ENCODE measurements around the gene VGLL2. TPM values are rescaled to one million over a fixed set of nuclear protein-coding genes. Genes with fewer than 3 reads are reported as not detected.
"Not testable (repeated sequence)": the region's sequence is repeated elsewhere in the genome, so short reads cannot be mapped to it uniquely, and the experiment has no call there.

VGLL2 gene
- total RNA-seq, 1 donor from 2014 or later, result not detected

DNA sequence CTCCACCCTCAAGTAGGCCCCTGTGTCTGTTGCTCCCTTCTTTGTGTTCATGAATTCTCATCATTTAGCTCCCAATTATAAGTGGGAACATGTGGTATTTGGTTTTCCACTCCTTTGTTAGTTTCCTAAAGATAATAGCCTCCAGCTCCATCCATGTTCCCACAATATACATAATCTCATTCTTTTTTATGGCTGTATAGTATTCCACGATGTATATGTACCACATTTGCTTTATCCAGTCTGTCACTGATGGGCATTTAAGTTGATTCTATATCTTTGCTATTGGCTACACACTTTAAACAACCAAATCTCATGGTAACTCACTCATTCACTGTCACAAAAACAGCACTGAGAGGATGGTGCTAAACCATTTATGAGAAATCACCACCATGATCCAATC lies 35.5 kb upstream of the VGLL2 start:
- H3K27ac ChIP-seq, result no peak overlapping the region
- intact Hi-C loops (cut with DNase I), result no loop called here
- H3K4me3 ChIP-seq, result no peak overlapping the region
- H3K9me3 ChIP-seq, result no peaks in the 10 kb centered on the region
- TF ChIP-seq, protein P1, sequence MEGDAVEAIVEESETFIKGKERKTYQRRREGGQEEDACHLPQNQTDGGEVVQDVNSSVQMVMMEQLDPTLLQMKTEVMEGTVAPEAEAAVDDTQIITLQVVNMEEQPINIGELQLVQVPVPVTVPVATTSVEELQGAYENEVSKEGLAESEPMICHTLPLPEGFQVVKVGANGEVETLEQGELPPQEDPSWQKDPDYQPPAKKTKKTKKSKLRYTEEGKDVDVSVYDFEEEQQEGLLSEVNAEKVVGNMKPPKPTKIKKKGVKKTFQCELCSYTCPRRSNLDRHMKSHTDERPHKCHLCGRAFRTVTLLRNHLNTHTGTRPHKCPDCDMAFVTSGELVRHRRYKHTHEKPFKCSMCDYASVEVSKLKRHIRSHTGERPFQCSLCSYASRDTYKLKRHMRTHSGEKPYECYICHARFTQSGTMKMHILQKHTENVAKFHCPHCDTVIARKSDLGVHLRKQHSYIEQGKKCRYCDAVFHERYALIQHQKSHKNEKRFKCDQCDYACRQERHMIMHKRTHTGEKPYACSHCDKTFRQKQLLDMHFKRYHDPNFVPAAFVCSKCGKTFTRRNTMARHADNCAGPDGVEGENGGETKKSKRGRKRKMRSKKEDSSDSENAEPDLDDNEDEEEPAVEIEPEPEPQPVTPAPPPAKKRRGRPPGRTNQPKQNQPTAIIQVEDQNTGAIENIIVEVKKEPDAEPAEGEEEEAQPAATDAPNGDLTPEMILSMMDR (IDR thresholded peaks at IDR 0.05), result no peak
- H3K4me1 ChIP-seq, result no peaks in the 10 kb centered on the region
- no peaks in the 10 kb centered on the region for H3K36me3 ChIP-seq
- no peaks in the 10 kb centered on the region for H3K27me3 ChIP-seq
- no peak for DNase-seq (ENCODE audit: low spot score in 2 of 2)

DNA sequence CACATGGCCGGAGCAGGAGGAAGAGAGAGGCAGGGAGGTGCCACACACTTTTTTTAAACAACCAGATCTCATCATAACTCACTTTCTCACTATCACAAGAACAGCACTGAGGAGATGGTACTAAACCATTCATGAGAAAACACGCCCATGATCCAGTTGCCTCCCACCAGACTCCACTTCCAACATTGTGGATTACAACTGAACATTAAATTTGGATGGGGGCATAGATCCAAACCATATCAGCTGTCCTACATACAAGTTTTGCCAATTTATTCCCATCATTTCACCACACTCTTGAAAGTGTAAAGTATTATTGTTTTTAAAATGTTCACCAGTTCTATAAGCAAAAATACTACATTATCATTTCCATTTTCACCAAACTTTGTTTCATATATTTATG lies 33.9 kb upstream of the VGLL2 start:
- no peak for DNase-seq (ENCODE audit: low spot score in 2 of 2)
- no peak overlapping the region for H3K4me3 ChIP-seq
- H3K9me3 ChIP-seq, result no peaks in the 10 kb centered on the region
- no peaks in the 10 kb centered on the region for H3K4me1 ChIP-seq
- no peaks in the 10 kb centered on the region for H3K36me3 ChIP-seq
- intact Hi-C loops (cut with DNase I), result no loop called here
- no peaks in the 10 kb centered on the region for H3K27me3 ChIP-seq
- TF ChIP-seq, protein P1 (IDR thresholded peaks at IDR 0.05), result no peak
- no peak overlapping the region for H3K27ac ChIP-seq

DNA sequence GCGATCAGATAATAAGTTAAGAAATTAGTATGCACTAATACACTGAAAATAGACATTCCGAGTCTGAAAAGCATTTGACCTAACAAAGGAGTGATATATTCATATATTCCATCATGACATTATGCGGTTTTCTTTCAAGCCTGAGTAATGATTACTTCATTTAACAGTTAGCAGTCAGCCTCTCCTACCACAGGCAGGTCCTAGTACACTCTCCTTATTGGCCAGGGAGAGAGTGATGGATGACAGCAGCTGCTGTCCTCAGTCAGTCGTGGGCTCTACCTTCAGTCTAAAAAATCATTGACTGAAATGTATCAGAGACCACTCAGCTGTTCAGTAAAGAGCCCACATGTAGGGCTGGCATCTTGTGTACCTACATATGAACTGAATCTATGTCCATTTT lies 33.2 kb upstream of the VGLL2 start:
- H3K36me3 ChIP-seq, result no peaks in the 10 kb centered on the region
- no peaks in the 10 kb centered on the region for H3K9me3 ChIP-seq
- intact Hi-C loops (cut with DNase I), result no loop called here
- H3K27me3 ChIP-seq, result no peaks in the 10 kb centered on the region
- no peaks in the 10 kb centered on the region for H3K4me1 ChIP-seq
- no peak for DNase-seq (ENCODE audit: low spot score in 2 of 2)
- TF ChIP-seq, protein P1 (IDR thresholded peaks at IDR 0.05), result no peak
- no peak overlapping the region for H3K4me3 ChIP-seq
- H3K27ac ChIP-seq, result no peak overlapping the region

DNA sequence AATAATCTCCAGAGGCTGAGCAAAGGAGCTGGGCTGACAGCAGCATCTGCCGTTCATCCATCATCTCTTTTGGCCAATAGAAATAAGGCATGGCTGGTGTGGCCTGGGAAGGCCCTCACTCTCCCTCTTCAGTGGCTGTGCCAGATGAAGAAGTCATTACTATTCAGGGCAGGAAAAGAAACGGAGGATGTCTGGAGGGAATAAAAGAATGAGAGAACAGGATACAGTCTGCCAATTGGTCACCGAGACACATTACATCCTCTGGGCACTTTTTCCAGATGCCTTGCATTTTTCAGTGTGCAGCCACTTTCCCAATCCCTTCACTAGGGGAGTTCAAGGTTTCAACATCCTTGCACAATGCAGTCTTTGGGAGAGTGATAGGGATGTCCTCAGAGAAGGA lies 32.2 kb upstream of the VGLL2 start:
- Histone ChIP-seq H3K4me1 (no peaks in the 10 kb centered on the region), H3K27me3 (no peaks in the 10 kb centered on the region), H3K9me3 (no peaks in the 10 kb centered on the region), H3K27ac (no peak overlapping the region), H3K36me3 (no peaks in the 10 kb centered on the region), H3K4me3 (no peak overlapping the region)
- DNase-seq (ENCODE audit: low spot score in 2 of 2), result no peak
- TF ChIP-seq, protein P1 (IDR thresholded peaks at IDR 0.05), result no peak
- intact Hi-C loops (cut with DNase I), result no loop called here

DNA sequence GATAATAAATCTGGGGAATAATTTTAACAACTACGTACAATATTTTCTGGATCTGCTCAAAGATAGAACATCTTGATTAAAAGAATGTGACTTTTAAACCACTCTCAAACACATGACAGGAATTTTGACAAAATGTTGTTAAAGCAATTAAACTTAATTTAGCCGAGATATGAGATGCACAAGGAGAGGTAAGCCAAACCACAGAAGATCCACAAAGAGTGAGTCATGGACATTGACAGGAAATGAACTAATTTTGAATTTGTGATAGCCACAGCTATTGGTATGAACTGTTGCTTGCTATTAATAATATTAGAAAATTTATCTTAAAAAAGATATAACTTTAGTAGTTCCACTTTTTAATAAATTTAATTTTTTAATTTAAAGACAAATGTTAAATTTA lies 27.8 kb upstream of the VGLL2 start:
- no peak overlapping the region for H3K27ac ChIP-seq
- H3K4me1 ChIP-seq, result no peaks in the 10 kb centered on the region
- intact Hi-C loops (cut with DNase I), result no loop called here
- no peak overlapping the region for H3K4me3 ChIP-seq
- H3K9me3 ChIP-seq, result no peaks in the 10 kb centered on the region
- no peaks in the 10 kb centered on the region for H3K36me3 ChIP-seq
- no peaks in the 10 kb centered on the region for H3K27me3 ChIP-seq
- TF ChIP-seq, protein P1 (IDR thresholded peaks at IDR 0.05), result no peak
- no peak for DNase-seq (ENCODE audit: low spot score in 2 of 2)

DNA sequence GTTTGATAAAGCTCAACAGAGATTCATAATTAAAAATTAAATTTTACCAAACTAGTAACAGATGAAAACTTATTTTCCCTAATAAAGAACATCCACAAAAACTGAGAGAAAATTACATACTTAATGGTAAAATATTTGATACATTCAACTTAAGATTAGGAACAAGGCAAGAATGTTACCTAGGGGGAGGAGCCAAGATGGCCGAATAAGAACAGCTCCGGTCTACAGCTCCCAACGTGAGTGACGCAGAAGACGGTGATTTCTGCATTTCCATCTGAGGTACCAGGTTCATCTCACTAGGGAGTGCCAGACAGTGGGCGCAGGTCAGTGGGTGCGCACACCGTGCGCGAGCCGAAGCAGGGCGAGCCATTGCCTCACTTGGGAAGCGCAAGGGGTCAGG lies 20.8 kb upstream of the VGLL2 start:
- intact Hi-C loops (cut with DNase I); H3K27ac ChIP-seq; H3K27me3 ChIP-seq; H3K36me3 ChIP-seq; DNase-seq (ENCODE audit: low spot score in 2 of 2); H3K4me3 ChIP-seq; H3K4me1 ChIP-seq; H3K9me3 ChIP-seq: not testable (repeated sequence)

DNA sequence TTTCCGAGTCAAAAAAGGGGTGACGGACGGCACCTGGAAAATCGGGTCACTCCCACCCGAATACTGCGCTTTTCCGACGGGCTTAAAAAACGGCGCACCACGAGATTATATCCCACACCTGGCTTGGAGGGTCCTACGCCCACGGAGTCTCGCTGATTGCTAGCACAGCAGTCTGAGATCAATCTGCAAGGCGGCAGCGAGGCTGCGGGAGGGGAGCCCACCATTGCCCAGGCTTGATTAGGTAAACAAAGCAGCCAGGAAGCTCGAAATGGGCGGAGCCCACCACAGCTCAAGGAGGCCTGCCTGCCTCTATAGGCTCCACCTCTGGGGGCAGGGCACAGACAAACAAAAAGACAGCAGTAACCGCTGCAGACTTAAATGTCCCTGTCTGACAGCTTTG lies 20.4 kb upstream of the VGLL2 start:
- intact Hi-C loops (cut with DNase I); DNase-seq (ENCODE audit: low spot score in 2 of 2); H3K4me1 ChIP-seq; H3K36me3 ChIP-seq; H3K9me3 ChIP-seq; H3K4me3 ChIP-seq; H3K27me3 ChIP-seq; H3K27ac ChIP-seq: not testable (repeated sequence)
